Middle frontal gyrus (tissue), 1 donor: ENCODE results near the gene PARD3.

Experiments used
- DNase-seq: peaks from one replicate; pipeline ENCODE4 v3.0.0-alpha.2; 2015; ENCODE audit warnings: low spot score; ENCODE audit errors: extremely low spot score

PARD3 gene

GRCh38 chr10:34236931-34237330, 578.2 kb downstream of the PARD3 start:
- no peak for DNase-seq

GRCh38 chr10:34235164-34235832, 579.8 kb downstream of the PARD3 start:
- DNase-seq = no peak

- no peak for DNase-seq
Observed at GRCh38 chr10:34232481-34232880, 582.6 kb downstream of the PARD3 start.

GRCh38 chr10:34231441-34232180, 583.5 kb downstream of the PARD3 start:
- DNase-seq = no peak

GRCh38 chr10:34229917-34230316, 585.2 kb downstream of the PARD3 start:
- no peak for DNase-seq

- no peak for DNase-seq
Observed at GRCh38 chr10:34228066-34228465, 587.0 kb downstream of the PARD3 start.

- no peak for DNase-seq
Observed at GRCh38 chr10:34224639-34225038, 590.5 kb downstream of the PARD3 start.

GRCh38 chr10:34223658-34224057, 591.4 kb downstream of the PARD3 start:
- no peak for DNase-seq

- no peak for DNase-seq
Observed at GRCh38 chr10:34222359-34222758, 592.7 kb downstream of the PARD3 start.

- no peak for DNase-seq
Observed at GRCh38 chr10:34219753-34220548, 595.1 kb downstream of the PARD3 start.

GRCh38 chr10:34217524-34217923, 597.6 kb downstream of the PARD3 start:
- DNase-seq = no peak

GRCh38 chr10:34216348-34216945, 598.6 kb downstream of the PARD3 start:
- DNase-seq = no peak

GRCh38 chr10:34213805-34214197, 601.3 kb downstream of the PARD3 start:
- no peak for DNase-seq

- no peak for DNase-seq
Observed at GRCh38 chr10:34213193-34213804, 601.8 kb downstream of the PARD3 start.

- no peak for DNase-seq
Observed at GRCh38 chr10:34207343-34207742, 607.8 kb downstream of the PARD3 start.

- no peak for DNase-seq
Observed at GRCh38 chr10:34206935-34207268, 608.2 kb downstream of the PARD3 start.

GRCh38 chr10:34206078-34206934, 608.8 kb downstream of the PARD3 start:
- no peak for DNase-seq

- no peak for DNase-seq
Observed at GRCh38 chr10:34205452-34205851, 609.6 kb downstream of the PARD3 start.

GRCh38 chr10:34203966-34204630, 611.0 kb downstream of the PARD3 start:
- DNase-seq = no peak

- DNase-seq = no peak
Observed at GRCh38 chr10:34200355-34200901, 614.7 kb downstream of the PARD3 start.
